GM12864 (cell line): ENCODE data around the gene MAP4K5.

Experiments
- DNase-seq: peaks from one replicate; pipeline ENCODE4 v3.0.0-alpha.2; 2011; ENCODE audit warnings: low read depth
- H3K4me3 ChIP-seq: 2 replicates; pipeline ENCODE4 v1.5.1; 2011; ENCODE audit warnings: mild to moderate bottlenecking, low read depth, low read length, control low read depth
- TF ChIP-seq, protein P1 (sequence below): IDR thresholded peaks from 2 replicates; pipeline ENCODE4 v1.5.1; 2011; ENCODE audit warnings: low read depth, mild to moderate bottlenecking, moderate library complexity, low read length, control low read depth, inconsistent platforms; ENCODE audit errors: missing control alignments

The MAP4K5 gene

DNA sequence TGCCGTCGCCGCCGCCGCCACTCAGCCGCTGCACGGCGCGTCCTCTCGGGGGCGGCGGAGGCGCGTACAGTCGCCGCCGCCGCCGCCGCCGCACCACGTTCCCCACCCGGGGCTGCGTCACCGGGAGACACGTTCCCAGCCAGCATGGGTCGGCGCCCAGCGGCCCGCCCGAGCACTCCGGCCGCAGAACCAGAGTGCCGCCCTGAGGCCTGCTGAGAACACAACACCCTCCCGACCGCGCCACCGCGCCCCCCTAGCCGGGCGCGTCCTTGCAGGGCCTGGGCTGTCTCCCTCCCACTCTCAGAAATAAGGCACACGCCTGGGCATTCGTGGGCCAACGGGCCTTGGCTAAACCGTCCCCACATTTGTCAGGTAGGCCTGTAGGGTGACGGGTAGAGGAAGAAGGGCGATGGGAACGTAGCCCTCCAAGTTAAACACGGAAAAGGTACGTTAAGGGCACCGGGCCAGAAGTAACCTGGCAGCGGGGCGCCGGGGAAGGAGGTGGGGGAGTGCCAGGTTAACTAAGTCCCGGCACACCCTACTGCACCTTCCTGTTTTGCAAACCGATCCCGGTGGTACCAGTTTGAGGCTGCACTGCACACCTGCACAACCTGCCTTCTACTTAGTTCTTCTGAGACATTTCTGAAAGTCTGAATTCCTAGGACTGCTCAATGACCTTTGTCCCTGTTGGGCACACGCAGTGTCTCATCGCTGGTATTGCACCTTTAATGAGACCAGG, at the start of gene MAP4K5:
Gene MAP4K5 (minus strand): TSS at position 68 of the 739 bp plus-strand sequence. CDS start 520 bp downstream, outside the sequence.
- TF ChIP-seq, protein P1, sequence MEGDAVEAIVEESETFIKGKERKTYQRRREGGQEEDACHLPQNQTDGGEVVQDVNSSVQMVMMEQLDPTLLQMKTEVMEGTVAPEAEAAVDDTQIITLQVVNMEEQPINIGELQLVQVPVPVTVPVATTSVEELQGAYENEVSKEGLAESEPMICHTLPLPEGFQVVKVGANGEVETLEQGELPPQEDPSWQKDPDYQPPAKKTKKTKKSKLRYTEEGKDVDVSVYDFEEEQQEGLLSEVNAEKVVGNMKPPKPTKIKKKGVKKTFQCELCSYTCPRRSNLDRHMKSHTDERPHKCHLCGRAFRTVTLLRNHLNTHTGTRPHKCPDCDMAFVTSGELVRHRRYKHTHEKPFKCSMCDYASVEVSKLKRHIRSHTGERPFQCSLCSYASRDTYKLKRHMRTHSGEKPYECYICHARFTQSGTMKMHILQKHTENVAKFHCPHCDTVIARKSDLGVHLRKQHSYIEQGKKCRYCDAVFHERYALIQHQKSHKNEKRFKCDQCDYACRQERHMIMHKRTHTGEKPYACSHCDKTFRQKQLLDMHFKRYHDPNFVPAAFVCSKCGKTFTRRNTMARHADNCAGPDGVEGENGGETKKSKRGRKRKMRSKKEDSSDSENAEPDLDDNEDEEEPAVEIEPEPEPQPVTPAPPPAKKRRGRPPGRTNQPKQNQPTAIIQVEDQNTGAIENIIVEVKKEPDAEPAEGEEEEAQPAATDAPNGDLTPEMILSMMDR = peak; percentile 91
- peak; percentile 73 for DNase-seq
- peak within 1 kb of the TSS; percentile 95 for H3K4me3 ChIP-seq

DNA sequence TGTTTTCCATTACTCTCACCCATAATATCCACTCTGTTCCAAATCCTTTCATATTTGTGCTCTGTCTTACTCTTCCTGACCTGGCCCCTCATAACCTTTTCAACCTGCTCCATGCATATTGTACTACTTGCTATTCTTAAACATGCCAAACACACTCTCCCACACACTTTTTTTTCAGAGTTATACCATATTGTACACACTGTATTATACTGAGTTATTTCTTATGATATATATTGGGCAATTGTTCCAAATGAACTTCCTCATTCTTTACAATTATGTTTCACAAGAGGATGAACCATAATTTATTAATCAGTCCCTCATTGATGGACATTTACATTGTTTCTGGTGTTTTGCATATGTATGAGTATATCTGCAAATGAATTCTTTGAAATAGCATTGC, 46.1 kb upstream of the MAP4K5 start:
- TF ChIP-seq, protein P1 = no peak
- H3K4me3 ChIP-seq = no peak overlapping the region
- no peak for DNase-seq

DNA sequence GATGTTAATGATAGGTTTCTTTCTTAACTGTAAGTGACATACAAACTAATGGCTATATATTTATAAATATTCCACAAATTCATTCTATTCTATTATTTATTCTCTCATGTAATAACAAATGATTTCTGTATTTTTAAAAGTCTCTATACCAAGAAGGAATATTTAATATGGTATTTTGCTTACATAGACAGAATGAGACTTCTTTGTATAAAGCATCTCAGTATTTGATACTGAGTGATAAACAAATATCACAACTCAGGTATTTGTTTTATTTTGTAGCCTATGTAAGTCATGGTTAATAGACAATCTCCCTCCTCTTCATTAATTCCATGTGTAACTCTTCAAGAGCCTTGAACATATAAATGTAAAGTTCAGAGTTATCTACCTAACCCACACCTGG, 45.6 kb upstream of the MAP4K5 start:
- no peak overlapping the region for H3K4me3 ChIP-seq
- TF ChIP-seq, protein P1 = no peak
- DNase-seq = no peak

DNA sequence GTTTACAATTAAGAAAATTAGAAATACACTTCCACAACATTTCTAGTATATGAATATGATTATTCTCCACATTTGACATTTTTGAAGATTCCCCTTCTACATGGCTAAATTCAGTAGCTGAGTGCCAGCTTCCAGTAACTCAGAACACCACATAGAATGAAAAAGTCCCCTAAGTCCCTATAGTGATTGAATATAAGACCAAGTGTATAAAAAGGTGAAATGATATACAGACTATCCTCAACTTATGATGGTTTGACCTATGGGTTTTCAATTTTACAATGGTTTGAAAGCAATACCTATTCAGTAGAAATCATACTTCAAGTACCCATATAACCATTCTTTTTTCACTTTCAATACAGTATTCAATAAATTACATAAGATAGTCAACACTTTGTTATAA, 43.4 kb upstream of the MAP4K5 start:
- TF ChIP-seq, protein P1 = no peak
- no peak for DNase-seq
- no peak overlapping the region for H3K4me3 ChIP-seq

DNA sequence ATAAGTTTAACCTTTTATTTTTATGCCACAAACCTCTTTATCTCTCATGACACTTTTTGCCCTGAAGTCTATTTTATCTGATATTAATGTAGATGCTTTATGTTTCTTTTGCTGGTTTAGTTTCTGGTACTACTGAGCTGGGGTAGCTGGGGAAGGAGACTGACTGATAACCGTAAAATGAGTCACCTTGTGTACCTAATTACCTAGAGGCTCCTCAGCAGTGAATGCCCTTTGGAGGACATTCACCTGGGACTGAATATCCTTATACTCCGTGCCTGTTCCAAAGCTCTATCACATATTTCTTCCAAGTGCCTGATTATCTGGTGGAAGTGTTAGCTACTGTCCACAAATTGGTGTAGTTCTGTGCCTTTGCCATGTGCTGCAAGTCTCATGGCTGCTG, 41.5 kb upstream of the MAP4K5 start:
- TF ChIP-seq, protein P1 = no peak
- H3K4me3 ChIP-seq = no peak overlapping the region
- DNase-seq = no peak

DNA sequence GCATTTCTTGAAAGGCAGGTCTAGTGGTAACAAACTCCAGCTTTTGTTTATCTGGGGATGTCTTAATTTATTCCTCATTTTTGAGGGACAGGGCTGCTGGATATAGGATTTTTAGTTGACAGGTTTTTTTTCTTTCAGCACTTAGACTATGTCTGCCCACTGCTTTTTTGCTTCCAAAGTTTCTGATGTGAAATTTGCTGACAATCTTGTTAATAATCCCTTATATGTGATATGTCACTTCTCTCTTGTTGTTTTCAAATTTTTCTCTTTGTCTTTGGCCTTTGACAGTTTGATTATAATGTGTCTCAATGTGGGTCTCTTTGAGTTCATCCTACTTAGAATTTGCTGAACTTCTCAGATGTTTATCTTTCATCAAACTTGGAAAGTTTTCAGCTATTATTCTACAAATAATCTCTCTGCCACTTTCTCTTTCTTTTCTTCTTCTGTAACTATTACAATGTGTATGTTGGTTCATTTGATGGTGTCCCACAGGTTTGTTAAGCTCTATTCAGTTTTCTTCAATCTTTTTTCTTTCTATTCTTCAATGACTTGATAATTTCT, 37.4 kb upstream of the MAP4K5 start:
- no peak overlapping the region for H3K4me3 ChIP-seq
- DNase-seq = no peak
- TF ChIP-seq, protein P1 = no peak

DNA sequence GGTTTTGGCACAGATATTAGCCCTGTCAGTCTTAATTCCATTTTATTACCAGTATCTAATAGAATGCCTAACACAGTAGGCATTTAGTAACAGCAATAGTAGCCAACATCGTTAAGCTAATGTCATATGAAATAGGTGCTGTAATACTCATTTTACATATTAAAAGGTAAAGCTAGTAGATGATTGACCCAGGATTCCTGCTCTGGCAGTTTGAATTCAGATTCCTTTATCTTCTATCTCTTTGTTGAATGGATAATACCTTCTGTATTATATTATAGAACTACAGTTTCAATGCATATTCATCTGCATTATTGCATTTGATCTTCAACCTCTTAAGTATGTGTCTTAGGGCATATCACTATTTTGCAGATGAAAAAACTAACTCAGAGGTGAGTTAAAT, 30.5 kb upstream of the MAP4K5 start:
- DNase-seq = no peak
- H3K4me3 ChIP-seq = no peak overlapping the region
- TF ChIP-seq, protein P1 = no peak
